KMS-11 (cell line): Measurements from ENCODE around the gene BCCIP.

Experiments
- H2AFZ ChIP-seq: fragments of 200-600 bp; sonication (generic); 2 replicates; pipeline ENCODE4 v1.6.1; 2016; ENCODE audit warnings: antibody characterized with exemption, mixed run types, low read depth
- H3K27ac ChIP-seq: fragments of 200-600 bp; sonication (generic); 2 replicates; pipeline ENCODE4 v1.6.1; 2016; ENCODE audit warnings: mild to moderate bottlenecking, mixed run types
- H3K27me3 ChIP-seq: fragments of 200-600 bp; sonication (generic); 2 replicates; pipeline ENCODE4 v1.6.1; 2017; ENCODE audit warnings: mild to moderate bottlenecking, low read depth, mixed run types, moderate library complexity; ENCODE audit not compliant: insufficient read depth
- H3K36me3 ChIP-seq: fragments of 200-600 bp; sonication (generic); 2 replicates; pipeline ENCODE4 v1.6.1; 2017; ENCODE audit warnings: mild to moderate bottlenecking, mixed run types; ENCODE audit not compliant: insufficient read depth
- H3K4me1 ChIP-seq: fragments of 200-600 bp; sonication (generic); 2 replicates; pipeline ENCODE4 v1.6.1; 2016; ENCODE audit warnings: mild to moderate bottlenecking, low read depth, mixed run types; ENCODE audit not compliant: poor library complexity, severe bottlenecking
- H3K4me2 ChIP-seq: fragments of 200-600 bp; sonication (generic); 2 replicates; pipeline ENCODE4 v1.7.0; 2016; ENCODE audit warnings: mild to moderate bottlenecking, mixed run types
- H3K4me3 ChIP-seq: fragments of 200-600 bp; sonication (generic); IDR thresholded peaks from 2 replicates; pipeline ENCODE4 v1.6.1; 2017; ENCODE audit warnings: low read depth, low read length, mixed read lengths; ENCODE audit not compliant: insufficient read depth
- H3K79me2 ChIP-seq: fragments of 200-600 bp; sonication (generic); 2 replicates; pipeline ENCODE4 v1.6.1; 2016; ENCODE audit warnings: low read depth, mixed run types; ENCODE audit not compliant: insufficient read depth
- H3K9ac ChIP-seq: fragments of 200-600 bp; sonication (generic); 2 replicates; pipeline ENCODE4 v1.6.1; 2016; ENCODE audit warnings: mild to moderate bottlenecking, mixed run types
- H4K20me1 ChIP-seq: fragments of 200-600 bp; sonication (generic); 2 replicates; pipeline ENCODE4 v1.6.1; 2016; ENCODE audit warnings: mild to moderate bottlenecking, mixed run types; ENCODE audit not compliant: insufficient read depth
- CTCF ChIP-seq: fragments of 200-600 bp; sonication (generic); conservative IDR thresholded peaks from 2 replicates; pipeline ENCODE4 v1.6.1; 2017; ENCODE audit warnings: low read depth, mild to moderate bottlenecking, antibody characterized with exemption, low read length, moderate library complexity, mixed read lengths

Gene BCCIP

GRCh38 chr10:125828311-125828710 is 5.0 kb downstream of the BCCIP start:
- Histone ChIP-seq H4K20me1 (no peaks in the 10 kb centered on the region; the same call in 1 of the 2 replicates), H3K9ac (no peak overlapping the region), H3K27me3 (no peaks in the 10 kb centered on the region), H3K4me3 (no peak overlapping the region), H2AFZ (no peak overlapping the region), H3K27ac (no peak overlapping the region), H3K79me2 (peaks cover 32% of the 10 kb centered on the region), H3K4me1 (peaks cover 18% of the 10 kb centered on the region), H3K4me2 (no peak overlapping the region), H3K36me3 (peaks cover 25% of the 10 kb centered on the region; the same call in 1 of the 2 replicates)
- TF ChIP-seq CTCF = no peak

GRCh38 chr10:125836746-125837145 is 13.4 kb downstream of the BCCIP start:
- no peak overlapping the region for H3K9ac ChIP-seq
- no peak overlapping the region for H2AFZ ChIP-seq
- no peaks in the 10 kb centered on the region for H3K27me3 ChIP-seq
- no peaks in the 10 kb centered on the region for H4K20me1 ChIP-seq
- no peak overlapping the region for H3K4me2 ChIP-seq
- H3K4me1 ChIP-seq = no peaks in the 10 kb centered on the region
- H3K4me3 ChIP-seq = no peak overlapping the region
- no peak for TF ChIP-seq CTCF
- H3K27ac ChIP-seq = no peak overlapping the region
- H3K36me3 ChIP-seq = peaks cover 9% of the 10 kb centered on the region
- no peaks in the 10 kb centered on the region; the same call in 1 of the 2 replicates for H3K79me2 ChIP-seq

- H2AFZ ChIP-seq = no peak overlapping the region
- no peaks in the 10 kb centered on the region for H3K27me3 ChIP-seq
- H3K79me2 ChIP-seq = no peaks in the 10 kb centered on the region
- H3K27ac ChIP-seq = no peak overlapping the region
- TF ChIP-seq CTCF = no peak
- no peak overlapping the region for H3K4me2 ChIP-seq
- H3K9ac ChIP-seq = no peak overlapping the region
- no peaks in the 10 kb centered on the region for H3K4me1 ChIP-seq
- H4K20me1 ChIP-seq = no peaks in the 10 kb centered on the region
- H3K36me3 ChIP-seq = peaks cover 8% of the 10 kb centered on the region
- no peak overlapping the region for H3K4me3 ChIP-seq
Observed at GRCh38 chr10:125838802-125839575, 15.6 kb downstream of the BCCIP start.

- Histone ChIP-seq H4K20me1 (no peaks in the 10 kb centered on the region), H3K4me2 (no peak overlapping the region), H3K27me3 (no peaks in the 10 kb centered on the region), H3K27ac (no peak overlapping the region), H3K79me2 (no peaks in the 10 kb centered on the region), H3K9ac (no peak overlapping the region), H3K4me3 (no peak overlapping the region), H3K4me1 (no peaks in the 10 kb centered on the region), H3K36me3 (peaks cover 4% of the 10 kb centered on the region; the same call in 1 of the 2 replicates), H2AFZ (no peak overlapping the region)
- TF ChIP-seq CTCF = no peak
Observed at GRCh38 chr10:125840406-125840805, 17.1 kb downstream of the BCCIP start.
